Right lobe of liver (tissue), 6 donors: ENCODE measurements around the gene DNMT3L. TPM values are rescaled to one million over a fixed set of nuclear protein-coding genes. Genes with fewer than 3 reads are reported as not detected.

Experiments used
- ATAC-seq, 4 donors: fragments of 200-7000 bp; cut with Tn5 transposase; one replicate each; pipeline ENCODE4 v1.9.1; 2020; ENCODE audit warnings: mild to moderate bottlenecking in 4 of 4, moderate library complexity in 4 of 4
- DNase-seq, 3 donors: peaks; one replicate each; pipeline ENCODE4 v3.0.0-alpha.2; 2020
- H3K27ac ChIP-seq, 3 donors: fragments of 200-600 bp; one replicate each; pipeline ENCODE4 v1.8.0; 2022
- H3K27me3 ChIP-seq, 2 donors: fragments of 200-600 bp; one replicate each; pipeline ENCODE4 v1.8.0; 2022
- H3K36me3 ChIP-seq, 4 donors: fragments of 200-600 bp; sonication (generic) in 1 of 4; one replicate each; pipeline versions ENCODE4 v1.5.1 to v1.8.0; 2017 to 2022; ENCODE audit warnings: control low read depth in 1 of 4
- H3K4me1 ChIP-seq, 4 donors: fragments of 200-600 bp; sonication (generic) in 1 of 4; one replicate each; pipeline versions ENCODE4 v1.5.1 to v1.8.0; 2017 to 2022; ENCODE audit warnings: control low read depth in 1 of 4
- H3K4me3 ChIP-seq, 3 donors: fragments of 200-600 bp; one replicate each; pipeline ENCODE4 v1.8.0; 2022
- H3K9me3 ChIP-seq, 4 donors: fragments of 200-600 bp; sonication (generic) in 1 of 4; one replicate each; pipeline versions ENCODE4 v1.5.1 to v1.8.0; 2017 to 2022; ENCODE audit warnings: control low read depth in 1 of 4
- POLR2A ChIP-seq: fragments of 450-650 bp; IDR thresholded peaks from one replicate; pipeline ENCODE4 v1.6.1; 2017; ENCODE audit warnings: antibody characterized with exemption, mild to moderate bottlenecking
- WGBS: methylation state at CpG from one replicate; pipeline ENCODE4 v1.1.6; 2018; ENCODE audit warnings: low coverage, low lambda C conversion rate; ENCODE audit not compliant: insufficient coverage; ENCODE audit errors: missing lambda C conversion rate; 5-methylcytosine and 5-hydroxymethylcytosine counted together
- intact Hi-C, 2 donors: fragments of 100-400 bp; cut with DNase I; formaldehyde crosslinking; loops; one replicate each; pipeline versions ENCODE4 v1.11.2 to v1.14.1; 2022
- total RNA-seq, 6 experiments: library from RNA; depleted of rRNA in 2 of 6; stranded (reverse); fragments of >200 nt in 2 of 6; fragmentation: NEBNext Ultra II Directional in 3 of 6; extraction: Animal tissue kit (Norgen Biotek cat#: 25700) in 3 of 6; gene quantifications; one replicate each; pipeline versions ENCODE4 v1.1.0 to v1.2.4, GENCODE V29; 2016 to 2023
- TF ChIP-seq, protein P1 (sequence below), 4 donors: fragments of 200-600 bp in 3 of 4; fragments of 450-650 bp in 1 of 4; IDR thresholded peaks; one replicate each; pipeline versions ENCODE4 v1.5.1 to v1.8.0; 2016 to 2022; ENCODE audit warnings: antibody characterized with exemption in 4 of 4, mild to moderate bottlenecking in 2 of 4
- donor health status: DM: no; HTN: yes; CAD: no.
- donor health status: DM: no; HTN: no; CAD: no.
- donor health status: DM: no; HTN: no; CAD: no.
- donor health status: DM: no; HTN: yes; CAD: no.
- donor health status: DM: no; HTN: yes; CAD: no.

The DNMT3L gene
- total RNA-seq, 6 experiments from 2014 or later, result 0.29 to 2.3 (median 1.4) TPM; not detected in 3

DNA sequence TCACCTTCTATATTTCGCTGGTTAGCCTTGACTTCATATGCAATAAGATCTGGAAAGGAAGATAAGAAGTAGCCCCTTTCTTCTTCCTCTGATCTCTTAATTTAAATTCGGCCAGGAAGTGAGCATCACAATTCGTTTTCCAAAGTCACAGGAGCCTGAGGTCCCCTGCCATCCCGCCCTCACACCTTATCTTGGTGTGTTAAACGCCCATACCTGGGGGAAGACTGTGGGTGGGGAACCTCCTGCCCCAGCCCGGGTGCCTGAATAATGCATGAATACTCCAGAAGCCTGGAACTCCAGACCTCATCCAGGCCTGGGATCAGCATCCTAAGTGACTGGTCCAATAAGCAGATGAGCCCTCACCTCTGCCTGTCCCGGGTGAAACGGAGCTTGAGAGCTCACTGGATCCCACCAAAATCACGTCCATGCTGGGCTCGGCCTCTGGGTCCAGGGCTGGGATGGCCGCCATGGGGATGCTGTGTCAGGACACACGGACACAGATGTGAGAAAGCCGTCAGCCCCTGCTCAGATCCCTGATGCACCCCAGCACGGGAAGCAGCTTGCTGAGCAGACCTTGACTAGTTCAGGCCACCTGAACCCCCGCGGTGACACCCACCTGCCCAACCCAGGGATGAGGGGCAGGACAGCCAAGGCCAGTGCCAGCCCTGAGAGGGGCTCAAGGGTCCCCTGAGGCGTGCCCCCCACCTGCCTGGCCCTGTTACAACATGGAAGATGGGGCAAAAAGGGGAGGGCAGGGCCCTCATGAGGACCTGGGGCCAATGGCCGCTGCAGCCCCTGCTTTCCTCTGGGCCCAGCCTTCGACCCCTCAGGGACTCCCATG is 686 bp downstream of the DNMT3L start:
- H3K36me3 ChIP-seq, result no peaks in the 10 kb centered on the region
- peak in 1 of 3 donors; percentile 46 for DNase-seq
- H3K4me1 ChIP-seq, result no peaks in the 10 kb centered on the region
- 66% methylated on average over 6 of the region's 19 CpGs for WGBS
- peak in 2 of 4 donors; percentile 6 to 13 for ATAC-seq
- H3K27me3 ChIP-seq, result no peaks in the 10 kb centered on the region
- H3K4me3 ChIP-seq, result no peak overlapping the region
- no peak for TF ChIP-seq POLR2A
- TF ChIP-seq, protein P1, sequence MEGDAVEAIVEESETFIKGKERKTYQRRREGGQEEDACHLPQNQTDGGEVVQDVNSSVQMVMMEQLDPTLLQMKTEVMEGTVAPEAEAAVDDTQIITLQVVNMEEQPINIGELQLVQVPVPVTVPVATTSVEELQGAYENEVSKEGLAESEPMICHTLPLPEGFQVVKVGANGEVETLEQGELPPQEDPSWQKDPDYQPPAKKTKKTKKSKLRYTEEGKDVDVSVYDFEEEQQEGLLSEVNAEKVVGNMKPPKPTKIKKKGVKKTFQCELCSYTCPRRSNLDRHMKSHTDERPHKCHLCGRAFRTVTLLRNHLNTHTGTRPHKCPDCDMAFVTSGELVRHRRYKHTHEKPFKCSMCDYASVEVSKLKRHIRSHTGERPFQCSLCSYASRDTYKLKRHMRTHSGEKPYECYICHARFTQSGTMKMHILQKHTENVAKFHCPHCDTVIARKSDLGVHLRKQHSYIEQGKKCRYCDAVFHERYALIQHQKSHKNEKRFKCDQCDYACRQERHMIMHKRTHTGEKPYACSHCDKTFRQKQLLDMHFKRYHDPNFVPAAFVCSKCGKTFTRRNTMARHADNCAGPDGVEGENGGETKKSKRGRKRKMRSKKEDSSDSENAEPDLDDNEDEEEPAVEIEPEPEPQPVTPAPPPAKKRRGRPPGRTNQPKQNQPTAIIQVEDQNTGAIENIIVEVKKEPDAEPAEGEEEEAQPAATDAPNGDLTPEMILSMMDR (IDR thresholded peaks at IDR 0.05), result no peak
- no peaks in the 10 kb centered on the region for H3K9me3 ChIP-seq
- intact Hi-C loops, result no loop called here
- no peak overlapping the region for H3K27ac ChIP-seq

DNA sequence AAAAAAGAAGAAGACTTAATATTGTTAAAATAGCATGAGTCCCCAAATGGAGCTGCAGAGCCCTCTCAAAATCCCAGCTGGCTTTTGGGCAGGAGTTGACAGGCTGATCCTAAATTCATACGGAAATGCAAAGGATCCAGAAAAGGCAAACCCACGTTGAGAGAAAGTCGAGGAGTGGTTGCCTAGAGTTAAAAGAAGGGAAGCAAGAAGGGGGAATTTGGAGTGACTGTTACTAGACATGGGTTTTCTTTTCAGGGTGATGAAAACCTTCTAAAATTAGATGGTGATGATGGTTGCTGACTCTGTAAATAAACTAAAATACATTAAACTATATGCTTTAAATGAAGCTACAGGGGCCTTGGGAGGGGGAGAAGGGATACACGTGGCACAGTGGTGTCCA is 1.6 kb downstream of the DNMT3L start:
- no peaks in the 10 kb centered on the region for H3K36me3 ChIP-seq
- no peak overlapping the region for H3K4me3 ChIP-seq
- H3K9me3 ChIP-seq, result no peaks in the 10 kb centered on the region
- no peaks in the 10 kb centered on the region for H3K27me3 ChIP-seq
- DNase-seq (no peak), ATAC-seq (no peak)
- WGBS, result 61% methylated on average over 4 of the region's 4 CpGs
- H3K4me1 ChIP-seq, result no peaks in the 10 kb centered on the region
- H3K27ac ChIP-seq, result no peak overlapping the region
- TF ChIP-seq POLR2A, result no peak
- TF ChIP-seq, protein P1 (IDR thresholded peaks at IDR 0.05), result no peak
- intact Hi-C loops, result no loop called here

DNA sequence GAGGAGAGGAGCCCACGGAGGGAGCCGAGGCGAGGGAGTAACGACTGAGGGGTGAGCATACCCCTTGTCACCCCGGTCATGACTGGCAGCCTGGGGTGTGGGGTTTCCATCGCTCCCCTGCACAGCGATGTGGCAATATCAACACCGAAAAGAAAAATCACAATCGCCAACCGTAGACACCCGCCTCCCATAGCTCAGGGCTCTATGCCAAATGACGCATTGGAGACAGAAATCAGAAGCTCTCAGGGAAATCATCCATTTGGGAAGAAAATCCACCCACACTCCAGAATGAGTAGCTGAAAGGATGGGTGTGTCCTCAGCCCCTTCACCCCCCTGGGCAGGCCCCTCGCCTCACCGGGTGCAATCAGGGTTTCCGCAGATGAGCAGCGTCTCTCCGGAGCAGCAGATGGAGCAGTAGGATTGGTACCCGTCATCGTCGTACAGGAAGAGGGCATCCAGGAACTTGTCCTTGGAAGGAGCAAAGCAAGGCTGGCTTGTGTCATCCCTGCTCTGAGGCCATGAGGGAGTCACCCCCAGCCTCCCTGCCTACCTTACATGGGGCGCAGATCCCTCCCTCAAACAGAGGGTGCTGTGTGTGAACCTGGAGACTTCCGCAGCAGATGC is 2.5 kb downstream of the DNMT3L start:
- Histone ChIP-seq H3K4me1 (no peaks in the 10 kb centered on the region), H3K27ac (no peak overlapping the region), H3K36me3 (no peaks in the 10 kb centered on the region), H3K27me3 (no peaks in the 10 kb centered on the region), H3K9me3 (no peaks in the 10 kb centered on the region), H3K4me3 (no peak overlapping the region)
- ATAC-seq (no peak), DNase-seq (peak in 1 of 3 donors; percentile 28)
- 80% methylated on average over 11 of the region's 22 CpGs for WGBS
- intact Hi-C loops, result no loop called here
- TF ChIP-seq, protein P1 (IDR thresholded peaks at IDR 0.05), result no peak
- TF ChIP-seq POLR2A, result no peak

DNA sequence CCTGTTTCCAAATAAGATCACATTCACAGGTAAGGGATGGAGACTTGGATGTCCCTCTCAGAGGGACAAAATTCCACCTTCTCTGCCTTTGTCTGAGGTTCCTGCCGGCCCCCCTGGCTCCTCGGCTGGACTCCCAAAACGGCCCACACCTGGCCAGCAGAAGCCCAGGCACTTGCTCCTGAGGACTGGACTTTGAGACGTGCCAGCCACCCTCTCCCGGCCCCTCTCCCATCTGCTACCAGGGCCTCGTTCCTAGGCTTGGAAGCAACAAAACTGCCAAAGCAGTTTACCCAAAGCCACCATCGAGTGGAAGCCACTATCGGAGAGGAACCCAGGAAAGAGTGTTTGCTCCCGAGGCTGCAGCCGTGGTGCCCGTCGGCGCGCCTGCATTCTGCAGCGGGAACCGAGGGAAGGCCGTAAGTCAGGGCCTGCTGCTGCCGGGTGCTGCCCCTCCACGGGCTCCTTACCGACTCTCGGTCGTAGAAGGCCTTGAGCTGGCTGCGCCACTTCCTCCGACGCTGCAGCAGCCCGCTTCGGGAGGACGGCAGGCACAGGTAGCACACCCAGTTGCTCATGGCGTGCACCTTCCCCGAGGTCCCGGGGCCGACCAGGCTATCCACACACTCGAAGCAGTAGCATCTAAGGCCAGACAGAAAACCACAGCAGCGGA is 3.5 kb downstream of the DNMT3L start:
- peak in 1 of 3 donors; percentile 43 for DNase-seq
- TF ChIP-seq, protein P1 (IDR thresholded peaks at IDR 0.05), result no peak
- no peak for TF ChIP-seq POLR2A
- no peaks in the 10 kb centered on the region for H3K27me3 ChIP-seq
- H3K9me3 ChIP-seq, result no peaks in the 10 kb centered on the region
- no peak overlapping the region for H3K4me3 ChIP-seq
- H3K4me1 ChIP-seq, result no peaks in the 10 kb centered on the region
- no peak for ATAC-seq
- intact Hi-C loops, result no loop called here
- no peaks in the 10 kb centered on the region for H3K36me3 ChIP-seq
- no peak overlapping the region for H3K27ac ChIP-seq
- 86% methylated on average over 26 of the region's 34 CpGs for WGBS
